HEK293T (cell line): Measurements from ENCODE around the gene SSNA1.

Experiments
- BHLHE40 ChIP-seq: fragments of 450-650 bp; IDR thresholded peaks from 2 replicates; pipeline ENCODE4 v1.6.1; 2016; ENCODE audit warnings: mild to moderate bottlenecking, moderate library complexity, borderline replicate concordance
- HDGF ChIP-seq: fragments of 450-650 bp; IDR thresholded peaks from 2 replicates; pipeline ENCODE4 v1.6.1; 2017; ENCODE audit warnings: antibody characterized with exemption, borderline replicate concordance
- SP1 ChIP-seq: fragments of 450-650 bp; IDR thresholded peaks from 2 replicates; pipeline ENCODE4 v1.6.1; 2017

DNA sequence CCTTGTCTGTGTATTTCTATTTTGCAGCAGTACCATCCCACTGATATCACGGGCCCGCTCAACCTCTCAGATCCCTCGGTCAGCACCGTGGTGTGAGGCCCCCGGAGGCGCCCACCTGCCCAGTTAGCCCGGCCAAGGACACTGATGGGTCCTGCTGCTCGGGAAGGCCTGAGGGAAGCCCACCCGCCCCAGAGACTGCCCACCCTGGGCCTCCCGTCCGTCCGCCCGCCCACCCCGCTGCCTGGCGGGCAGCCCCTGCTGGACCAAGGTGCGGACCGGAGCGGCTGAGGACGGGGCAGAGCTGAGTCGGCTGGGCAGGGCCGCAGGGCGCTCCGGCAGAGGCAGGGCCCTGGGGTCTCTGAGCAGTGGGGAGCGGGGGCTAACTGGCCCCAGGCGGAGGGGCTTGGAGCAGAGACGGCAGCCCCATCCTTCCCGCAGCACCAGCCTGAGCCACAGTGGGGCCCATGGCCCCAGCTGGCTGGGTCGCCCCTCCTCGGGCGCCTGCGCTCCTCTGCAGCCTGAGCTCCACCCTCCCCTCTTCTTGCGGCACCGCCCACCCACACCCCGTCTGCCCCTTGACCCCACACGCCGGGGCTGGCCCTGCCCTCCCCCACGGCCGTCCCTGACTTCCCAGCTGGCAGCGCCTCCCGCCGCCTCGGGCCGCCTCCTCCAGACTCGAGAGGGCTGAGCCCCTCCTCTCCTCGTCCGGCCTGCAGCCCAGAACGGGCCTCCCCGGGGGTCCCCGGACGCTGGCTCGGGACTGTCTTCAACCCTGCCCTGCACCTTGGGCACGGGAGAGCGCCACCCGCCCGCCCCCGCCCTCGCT is 20.5 kb upstream of the SSNA1 start:
- no peak for TF ChIP-seq SP1
- no peak for TF ChIP-seq HDGF
- TF ChIP-seq BHLHE40, result no peak
